ENCODE measurements around the gene UTF1. TPM values are rescaled to one million over a fixed set of nuclear protein-coding genes. Genes with fewer than 3 reads are reported as not detected.

The UTF1 gene
- total and polyA plus RNA-seq, 9 of the 15 experiments (the other 6 are each of a cell fraction or from before 2014, with no cell fraction given): 0.35 to 0.46 TPM; not detected in 7

GRCh38 chr10:133231946-133232574 lies 2.0 kb downstream of the UTF1 start:
- CTCF ChIA-PET (ENCODE audit: low intra/inter-chr PET ratio): no interaction called here
- no peak for TF ChIP-seq CXXC5 (CRISPR knock-in tag; IDR thresholded peaks at IDR 0.05)
- no peak for TF ChIP-seq THAP7 (CRISPR knock-in tag; IDR thresholded peaks at IDR 0.05)
- TF ChIP-seq ELF4 (CRISPR knock-in tag; IDR thresholded peaks at IDR 0.05): no peak
- TF ChIP-seq E2F8 (IDR thresholded peaks at IDR 0.05; ENCODE audit: low read depth, partially characterized antibody): no peak
- no peak for TF ChIP-seq BCOR (IDR thresholded peaks at IDR 0.05)
- no peak for TF ChIP-seq ZC3H8 (IDR thresholded peaks at IDR 0.05)
- no peak for TF ChIP-seq SIN3B (IDR thresholded peaks at IDR 0.05; ENCODE audit: low read depth)
- no peak for TF ChIP-seq SMC3 (conservative IDR thresholded peaks at IDR 0.05; ENCODE audit: insufficient read depth, low read depth, low read length)
- TF ChIP-seq E2F6 (IDR thresholded peaks at IDR 0.05; ENCODE audit: borderline replicate concordance in 1 of 2, extremely low read depth in 1 of 2, insufficient read depth in 1 of 2, insufficient read length in 1 of 2, low read depth in 1 of 2, low read length in 1 of 2, poor library complexity in 1 of 2, severe bottlenecking in 1 of 2): no peak
- no peak for TF ChIP-seq HDAC6 (IDR thresholded peaks at IDR 0.05; ENCODE audit: low read depth, low read length)
- no peak for TF ChIP-seq MBD2 (IDR thresholded peaks at IDR 0.05; ENCODE audit: borderline replicate concordance, low read depth)
- no peak for TF ChIP-seq ZBTB5 (IDR thresholded peaks at IDR 0.05)

More at GRCh38 chr10:133231946-133232574, 2.0 kb downstream of the UTF1 start:
- POLR2A ChIA-PET: no interaction called here
- Histone ChIP-seq H3K36me3 (ENCODE audit: control insufficient read depth, insufficient read depth, low read length) (no peaks in the 10 kb centered on the region), H3K4me1 (replicated peaks in 1 of 2; ENCODE audit: control insufficient read depth in 2 of 2, insufficient read depth in 2 of 2, low read length in 2 of 2) (peaks cover 0 to 34% of the 10 kb centered on the region in 2 experiments; a peak in 2 of 5 replicates), H3K9ac (ENCODE audit: insufficient read depth in 1 of 2, low read depth in 2 of 2, low read length in 2 of 2) (no peak overlapping the region), H3K4me2 (ENCODE audit: insufficient read depth, low read length) (no peak overlapping the region), H3K4me3 (no peak overlapping the region), H4K20me1 (replicated peaks; ENCODE audit: control insufficient read depth, insufficient read depth, low read length) (no peaks in the 10 kb centered on the region), H2AFZ (ENCODE audit: low read depth, low read length) (no peak overlapping the region), H3K9me3 (replicated peaks; ENCODE audit: control insufficient read depth, insufficient read depth, low read depth, low read length) (no peaks in the 10 kb centered on the region), H3K27me3 (ENCODE audit: control insufficient read depth in 2 of 2, insufficient read depth in 2 of 2, low read length in 2 of 2) (no peaks in the 10 kb centered on the region), H3K27ac (ENCODE audit: extremely low read depth, low read depth, low read length) (no peak overlapping the region), H3K79me2 (ENCODE audit: control insufficient read depth, insufficient read depth, low read length) (no peaks in the 10 kb centered on the region), H3K9me1 (ENCODE audit: control insufficient read depth, insufficient read depth, low read length) (no peaks in the 10 kb centered on the region)
- 60% methylated on average over 9 of the region's 11 CpGs for WGBS (ENCODE audit: insufficient coverage, low coverage, missing lambda C conversion rate)
- DNase-seq (ENCODE audit: extremely low read depth in 1 of 4, low spot score in 3 of 4) (no peak), FAIRE-seq (no peak), ATAC-seq (no peak)
- BruUV-seq (replicated peaks): no TSS peak
- in situ Hi-C loops (cut with MboI): no loop called here
- intact Hi-C loops (cut with micrococcal nuclease): no loop called here

Data from K562 (cell line).